Epithelial cell of esophagus (primary cell): Measurements from ENCODE around the gene PAPOLB.

Experiments
- DNase-seq: peaks from one replicate; pipeline ENCODE4 v3.0.0; 2010; ENCODE audit warnings: low read depth
- H3K4me3 ChIP-seq: 2 replicates; pipeline ENCODE4 v1.5.1; 2011; ENCODE audit warnings: mild to moderate bottlenecking, low read length, control low read depth
- CTCF ChIP-seq: IDR thresholded peaks from 2 replicates; pipeline ENCODE4 v1.5.1; 2011; ENCODE audit warnings: low read depth, mild to moderate bottlenecking, low read length, control low read depth, inconsistent platforms; ENCODE audit not compliant: insufficient read depth; ENCODE audit errors: missing control alignments

Gene PAPOLB

DNA sequence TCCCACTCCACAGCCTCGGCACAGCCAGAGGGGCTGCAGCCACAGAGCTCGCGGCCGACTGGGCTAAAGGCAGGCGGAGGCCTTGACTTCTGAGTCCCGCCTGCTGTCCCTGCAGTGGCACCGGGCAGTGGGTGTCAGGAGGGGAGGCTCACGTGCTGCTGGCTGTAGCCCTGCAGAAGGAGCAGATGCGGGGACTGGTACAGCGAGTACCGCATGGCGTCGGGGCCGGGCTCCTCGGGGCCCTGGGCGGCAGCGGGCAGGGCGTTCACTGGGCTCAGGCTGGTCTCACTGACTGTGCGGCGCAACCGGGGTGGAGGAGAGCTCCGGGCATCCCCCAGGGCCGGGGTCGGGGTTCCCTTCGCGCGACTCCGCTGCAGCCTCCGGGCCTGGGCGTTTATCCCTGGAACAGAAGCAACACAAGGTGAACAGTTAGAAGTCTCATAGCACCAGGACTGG, 25.6 kb downstream of the PAPOLB start:
- no peak overlapping the region for H3K4me3 ChIP-seq
- DNase-seq = no peak
- TF ChIP-seq CTCF = no peak

DNA sequence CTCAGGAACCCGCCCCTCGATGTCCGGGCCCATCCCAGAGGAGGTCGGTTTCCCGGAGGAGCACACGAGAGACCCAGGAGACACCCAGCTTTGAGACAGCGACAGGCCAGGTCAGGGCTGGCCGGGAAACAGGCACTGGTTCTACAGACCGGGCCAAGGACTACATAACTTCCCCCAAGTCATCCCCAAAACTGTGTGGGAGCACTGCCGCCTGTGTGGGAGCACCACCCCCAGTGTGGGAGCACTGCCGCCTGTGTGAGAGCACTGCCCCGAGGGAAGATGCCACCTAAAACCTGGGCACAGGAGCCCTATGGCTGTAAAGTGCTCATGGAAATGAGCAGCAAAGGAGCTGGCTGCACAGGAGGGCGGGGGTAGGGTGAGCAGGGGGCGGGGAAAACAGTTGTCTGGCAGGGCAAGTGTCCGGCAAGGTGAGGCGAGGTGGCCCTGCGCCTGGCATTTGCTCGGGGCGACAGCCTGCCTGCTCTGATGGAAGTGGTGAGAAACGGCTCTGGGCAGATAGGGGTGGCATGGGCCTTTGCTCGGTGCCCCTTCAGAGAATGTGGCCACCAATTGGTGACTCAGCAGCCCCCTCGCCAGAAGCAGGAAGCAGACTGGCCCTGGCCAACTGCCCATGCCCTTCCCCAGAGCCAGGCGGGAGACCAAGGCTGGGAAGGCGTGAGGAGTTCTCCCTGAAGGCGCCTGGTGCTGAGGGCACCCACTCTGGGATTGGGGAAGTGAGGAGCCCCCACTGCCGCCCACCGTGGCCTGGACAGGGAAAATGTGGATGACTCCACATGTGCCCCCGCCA, 26.2 kb downstream of the PAPOLB start:
- DNase-seq = no peak
- no peak for TF ChIP-seq CTCF
- H3K4me3 ChIP-seq = no peak overlapping the region

DNA sequence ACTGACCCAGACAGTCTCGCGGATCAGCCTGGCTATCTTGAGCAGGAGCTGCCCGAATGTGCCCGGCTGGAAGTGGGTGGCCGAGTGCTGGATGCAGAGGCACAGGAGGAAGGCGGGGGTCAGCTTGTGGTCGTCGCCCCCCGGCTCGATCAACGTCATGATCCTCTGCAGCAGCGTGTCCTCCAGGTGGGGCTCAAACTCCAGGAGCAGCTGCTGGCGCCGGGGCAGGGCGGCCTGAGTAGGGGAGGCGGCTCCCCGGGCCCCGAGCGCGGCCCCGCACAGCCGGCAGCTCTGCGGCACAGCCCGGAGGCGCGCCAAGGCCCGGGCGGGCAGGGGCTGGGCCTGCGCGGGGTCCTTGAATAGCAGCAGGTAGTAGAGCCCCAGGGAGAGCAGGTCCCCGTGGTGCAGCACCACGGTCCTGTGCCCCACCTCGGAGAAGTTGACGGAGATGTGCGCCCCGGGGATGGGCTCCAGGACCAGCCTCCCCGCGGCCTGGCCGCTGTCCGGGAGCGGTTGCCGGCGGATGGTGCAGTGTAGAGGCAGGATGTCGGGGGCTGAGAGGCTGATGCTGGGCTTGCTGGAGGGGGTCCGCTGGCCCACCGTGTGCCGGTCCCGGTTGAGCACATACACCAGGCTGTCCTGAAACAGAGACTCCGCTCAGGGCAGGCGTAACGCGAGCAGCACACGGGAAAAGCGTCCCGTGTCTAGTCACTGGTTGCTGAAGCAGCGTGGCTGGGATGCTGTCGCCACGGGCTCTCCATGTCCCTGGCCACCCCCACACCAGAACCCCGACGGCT, 27.0 kb downstream of the PAPOLB start:
- TF ChIP-seq CTCF = no peak
- H3K4me3 ChIP-seq = no peak overlapping the region
- DNase-seq = no peak

GRCh38 chr7:4833691-4834600, 27.9 kb downstream of the PAPOLB start:
- no peak for DNase-seq
- TF ChIP-seq CTCF = no peak

DNA sequence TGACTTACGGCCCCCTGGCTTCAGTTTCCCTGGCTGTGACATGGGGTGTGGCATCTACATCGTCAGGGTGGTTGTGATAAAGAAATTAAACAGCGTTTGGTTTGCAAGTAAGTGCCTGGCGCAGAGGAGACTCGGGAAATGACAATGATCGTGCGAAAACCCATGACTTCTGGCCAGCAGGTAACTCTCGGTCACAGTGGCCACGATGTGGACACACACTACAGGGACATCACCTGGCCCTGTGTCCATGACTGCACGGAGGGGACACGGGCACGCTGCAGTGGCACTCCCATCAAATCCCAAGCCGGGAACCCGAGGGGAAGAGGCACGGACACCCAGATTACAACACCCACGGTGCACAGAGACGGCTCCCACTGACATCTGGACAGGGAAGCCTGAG, 28.7 kb downstream of the PAPOLB start:
- H3K4me3 ChIP-seq = no peak overlapping the region
- TF ChIP-seq CTCF = no peak
- DNase-seq = no peak

More at GRCh38 chr7:4833691-4834600, 27.9 kb downstream of the PAPOLB start:
- H3K4me3 ChIP-seq = no peak overlapping the region

DNA sequence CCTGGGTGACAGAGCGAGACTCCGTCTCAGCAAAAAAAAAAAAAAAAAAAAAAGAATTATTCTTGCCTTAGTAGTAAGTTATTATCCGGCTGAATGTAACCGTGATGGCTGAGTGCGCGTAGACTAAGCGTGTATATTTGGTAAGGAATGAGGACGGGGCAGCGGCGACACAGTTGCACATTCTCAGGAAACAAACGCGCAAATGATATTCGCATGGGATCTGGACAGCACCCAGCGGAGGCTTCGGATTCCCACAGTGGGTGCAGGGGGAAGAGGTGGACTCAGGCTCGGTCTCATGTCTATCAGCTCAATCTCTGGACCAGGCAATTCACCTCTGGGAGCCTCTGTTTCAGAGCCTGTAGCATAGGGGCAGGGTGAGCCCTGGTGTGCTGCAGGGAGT, 29.1 kb downstream of the PAPOLB start:
- DNase-seq = no peak
- no peak for TF ChIP-seq CTCF
- no peak overlapping the region for H3K4me3 ChIP-seq
